IMR-90 (cell line): ENCODE data around the gene SAFB2. TPM values are rescaled to one million over a fixed set of nuclear protein-coding genes. Genes with fewer than 3 reads are reported as not detected.

Experiments
- ATAC-seq: fragments of 200-7000 bp; cut with Tn5 transposase; 2 replicates; pipeline ENCODE4 v1.9.1; 2020; ENCODE audit warnings: low read depth, mild to moderate bottlenecking, moderate library complexity
- BruUV-seq: library from RNA; stranded (reverse); fragments of 400-500 nt; replicated peaks from 2 replicates; lab custom pipeline; 2021; lab: Mats Ljungman, UMichigan
- CTCF ChIA-PET: fragments of 300-600 bp; formaldehyde crosslinking; extraction: SDS; loops from one replicate; lab custom pipeline; 2021; ENCODE audit warnings: antibody characterized with exemption; lab: Yijun Ruan, JAX
- POLR2A ChIA-PET: fragments of 300-600 bp; sonication (Branson Sonifier 250); formaldehyde crosslinking; loops from one replicate; lab custom pipeline; 2022; ENCODE audit warnings: antibody characterized with exemption; ENCODE audit not compliant: unreplicated experiment; lab: Charles Lee
- DNase-seq: peaks from one replicate; pipeline ENCODE4 v3.0.0; 2013
- H2AFZ ChIP-seq: replicated peaks from 2 replicates; pipeline ENCODE3; 2013; ENCODE audit warnings: low read length, mild to moderate bottlenecking; ENCODE audit not compliant: poor library complexity
- H2AK5ac ChIP-seq: 2 replicates; pipeline ENCODE4 v1.6.1; 2013; ENCODE audit warnings: low read depth, low read length, inconsistent platforms
- H2AK9ac ChIP-seq: replicated peaks from 2 replicates; pipeline ENCODE3; 2013; ENCODE audit warnings: mild to moderate bottlenecking, low read depth, low read length, moderate library complexity; ENCODE audit not compliant: poor library complexity
- H2BK120ac ChIP-seq: 2 replicates; pipeline ENCODE4 v1.6.1; 2013; ENCODE audit warnings: low read depth, low read length, inconsistent platforms
- H2BK15ac ChIP-seq: 3 replicates; pipeline ENCODE4 v1.6.1; 2013; ENCODE audit warnings: low read depth, low read length, inconsistent platforms
- H2BK20ac ChIP-seq: 2 replicates; pipeline ENCODE4 v1.6.1; 2013; ENCODE audit warnings: low read depth, mild to moderate bottlenecking, inconsistent platforms, low read length, moderate library complexity
- H2BK5ac ChIP-seq: 2 replicates; pipeline ENCODE4 v1.6.1; 2013; ENCODE audit warnings: mild to moderate bottlenecking, low read depth, low read length, inconsistent platforms; ENCODE audit not compliant: poor library complexity, severe bottlenecking
- H3K14ac ChIP-seq: replicated peaks from 2 replicates; pipeline ENCODE4 v1.6.1; 2013; ENCODE audit warnings: low read depth, low read length, inconsistent platforms
- H3K18ac ChIP-seq: 2 replicates; pipeline ENCODE4 v1.6.1; 2013; ENCODE audit warnings: low read depth, low read length, control low read depth
- H3K23ac ChIP-seq: 2 replicates; pipeline ENCODE4 v1.6.1; 2013; ENCODE audit warnings: low read depth, low read length, inconsistent platforms
- H3K27ac ChIP-seq: 2 replicates; pipeline ENCODE4 v1.5.1; 2013; ENCODE audit warnings: mild to moderate bottlenecking, control low read depth, low read length; ENCODE audit not compliant: insufficient read depth
- H3K27me3 ChIP-seq: 2 replicates; pipeline ENCODE4 v1.6.1; 2013; ENCODE audit warnings: low read length; ENCODE audit not compliant: control insufficient read depth, insufficient read depth
- H3K36me3 ChIP-seq: 2 replicates; pipeline ENCODE4 v1.6.1; 2013; ENCODE audit warnings: low read length, mixed read lengths; ENCODE audit not compliant: control insufficient read depth, insufficient read depth
- H3K4ac ChIP-seq: 2 replicates; pipeline ENCODE4 v1.6.1; 2013; ENCODE audit warnings: low read depth, low read length, inconsistent platforms
- H3K4me1 ChIP-seq: 2 replicates; pipeline ENCODE4 v1.6.1; 2013; ENCODE audit warnings: low read length, mixed read lengths; ENCODE audit not compliant: control insufficient read depth, insufficient read depth
- H3K4me2 ChIP-seq: 2 replicates; pipeline ENCODE4 v1.6.1; 2013; ENCODE audit warnings: low read depth, mild to moderate bottlenecking, control low read depth, low read length, moderate library complexity
- H3K4me3 ChIP-seq: 2 replicates; pipeline ENCODE4 v1.5.1; 2013; ENCODE audit warnings: low read depth, mild to moderate bottlenecking, control low read depth, low read length, moderate library complexity; ENCODE audit not compliant: insufficient read depth
- H3K56ac ChIP-seq: 2 replicates; pipeline ENCODE4 v1.6.1; 2013; ENCODE audit warnings: low read length, inconsistent platforms; ENCODE audit not compliant: insufficient read depth; ENCODE audit errors: extremely low read depth
- H3K79me1 ChIP-seq, 2 experiments: 2 replicates each; pipeline ENCODE4 v1.6.1; 2013; ENCODE audit warnings: low read length in 2 of 2, inconsistent platforms in 1 of 2, low read depth in 1 of 2
- H3K9ac ChIP-seq: 2 replicates; pipeline ENCODE4 v1.6.1; 2013; ENCODE audit warnings: low read depth, low read length, control low read depth
- H3K9me1 ChIP-seq: 2 replicates; pipeline ENCODE4 v1.6.1; 2013; ENCODE audit warnings: low read length, inconsistent platforms; ENCODE audit not compliant: insufficient read depth
- H3K9me3 ChIP-seq: 2 replicates; pipeline ENCODE4 v1.6.1; 2013; ENCODE audit warnings: low read length; ENCODE audit not compliant: control insufficient read depth, insufficient read depth
- H4K20me1 ChIP-seq: 2 replicates; pipeline ENCODE4 v1.6.1; 2013; ENCODE audit warnings: low read length, inconsistent platforms; ENCODE audit not compliant: insufficient read depth
- H4K5ac ChIP-seq: 2 replicates; pipeline ENCODE4 v1.6.1; 2013; ENCODE audit warnings: mild to moderate bottlenecking, low read depth, low read length, control low read depth
- H4K8ac ChIP-seq, 2 experiments: 2 replicates each; pipeline ENCODE4 v1.6.1; 2013; ENCODE audit warnings: low read depth in 2 of 2, low read length in 2 of 2, control low read depth in 1 of 2, inconsistent platforms in 1 of 2
- H4K91ac ChIP-seq: 2 replicates; pipeline ENCODE4 v1.6.1; 2013; ENCODE audit warnings: low read depth, low read length, inconsistent platforms; ENCODE audit not compliant: insufficient read depth
- BHLHE40 ChIP-seq: fragments of 150-350 bp; IDR thresholded peaks from 2 replicates; pipeline ENCODE4 v1.6.1; 2016; ENCODE audit warnings: mild to moderate bottlenecking, low read depth, low read length
- CEBPB ChIP-seq: IDR thresholded peaks from 2 replicates; pipeline ENCODE4 v1.6.1; 2012; ENCODE audit warnings: low read depth, low read length, improper control_type of control experiment
- CHD1 ChIP-seq: IDR thresholded peaks from 2 replicates; pipeline ENCODE4 v1.6.1; 2012; ENCODE audit warnings: low read depth, low read length, improper control_type of control experiment
- CTCF ChIP-seq: conservative IDR thresholded peaks from 2 replicates; pipeline ENCODE4 v1.5.1; 2012; ENCODE audit warnings: mild to moderate bottlenecking, low read depth, low read length, improper control_type of control experiment
- FOS ChIP-seq: fragments of 150-350 bp; IDR thresholded peaks from 2 replicates; pipeline ENCODE4 v1.6.1; 2016; ENCODE audit warnings: low read depth, low read length
- MAFK ChIP-seq: IDR thresholded peaks from 2 replicates; pipeline ENCODE4 v1.6.1; 2012; ENCODE audit warnings: low read depth, low read length, improper control_type of control experiment
- NFE2L2 ChIP-seq: fragments of 150-350 bp; IDR thresholded peaks from 2 replicates; pipeline ENCODE4 v1.6.1; 2016; ENCODE audit warnings: low read depth, mild to moderate bottlenecking, low read length
- POLR2A ChIP-seq: IDR thresholded peaks from 2 replicates; pipeline ENCODE4 v1.6.1; 2012; ENCODE audit warnings: mild to moderate bottlenecking, low read depth, low read length
- RAD21 ChIP-seq: IDR thresholded peaks from 2 replicates; pipeline ENCODE4 v1.6.1; 2012; ENCODE audit warnings: low read length, improper control_type of control experiment
- RCOR1 ChIP-seq: IDR thresholded peaks from 2 replicates; pipeline ENCODE4 v1.6.1; 2012; ENCODE audit warnings: mild to moderate bottlenecking, low read length, improper control_type of control experiment; ENCODE audit not compliant: insufficient replicate concordance
- RFX5 ChIP-seq: IDR thresholded peaks from 2 replicates; pipeline ENCODE4 v1.8.0; 2012; ENCODE audit warnings: low read depth, mild to moderate bottlenecking, low read length, moderate library complexity
- WGBS, 2 experiments: methylation state at CpG; one replicate each; pipeline versions ENCODE4 v1.1.5 to v1.1.7; 2013; ENCODE audit warnings: missing lambda C conversion rate in 2 of 2; ENCODE audit not compliant: insufficient read length in 1 of 2; ENCODE audit errors: extremely low coverage in 2 of 2; 5-methylcytosine and 5-hydroxymethylcytosine counted together
- dilution Hi-C: fragments of 300-500 bp; cut with HindIII; formaldehyde crosslinking; loops from one replicate; pipeline ENCODE4 v1.14.3; 2018; ENCODE audit warnings: low sequenced_read_pairs; ENCODE audit not compliant: unreplicated experiment
- in situ Hi-C: fragments of 300-500 bp; cut with MboI; formaldehyde crosslinking; loops from 3 replicates; pipeline ENCODE4 v1.14.3; 2019; ENCODE audit warnings: low sequenced_read_pairs, inconsistent platforms, mixed read lengths
- intact Hi-C: fragments of 100-400 bp; cut with micrococcal nuclease; formaldehyde crosslinking; loops from 2 replicates; pipeline ENCODE4 v1.10.0; 2022
- polyA plus RNA-seq, 3 experiments: library from polyadenylated mRNA; depleted of rRNA; stranded (reverse); fragments of >200 nt; gene quantifications; 2 replicates each; pipeline ENCODE4 v1.2.3, GENCODE V29; 2012; ENCODE audit warnings: low replicate concordance in 1 of 3
- total RNA-seq: library from RNA; depleted of rRNA; stranded (reverse); fragments of >200 nt; gene quantifications from 2 replicates; pipeline ENCODE4 v1.2.3, GENCODE V29; 2012
- TF ChIP-seq, protein P1 (sequence below): fragments of 150-350 bp; IDR thresholded peaks from 2 replicates; pipeline ENCODE4 v1.6.1; 2017; ENCODE audit warnings: mild to moderate bottlenecking, antibody characterized with exemption, low read length, low read depth
- TF ChIP-seq, protein P2 (sequence below): fragments of 150-350 bp; IDR thresholded peaks from 2 replicates; pipeline ENCODE4 v1.6.1; 2016; ENCODE audit warnings: low read depth, mild to moderate bottlenecking, low read length, moderate library complexity, borderline replicate concordance

The SAFB2 gene
- total and polyA plus RNA-seq, 2 of the 4 experiments (the other 2 are of a cell fraction) = 11.8 to 26.2 TPM

DNA sequence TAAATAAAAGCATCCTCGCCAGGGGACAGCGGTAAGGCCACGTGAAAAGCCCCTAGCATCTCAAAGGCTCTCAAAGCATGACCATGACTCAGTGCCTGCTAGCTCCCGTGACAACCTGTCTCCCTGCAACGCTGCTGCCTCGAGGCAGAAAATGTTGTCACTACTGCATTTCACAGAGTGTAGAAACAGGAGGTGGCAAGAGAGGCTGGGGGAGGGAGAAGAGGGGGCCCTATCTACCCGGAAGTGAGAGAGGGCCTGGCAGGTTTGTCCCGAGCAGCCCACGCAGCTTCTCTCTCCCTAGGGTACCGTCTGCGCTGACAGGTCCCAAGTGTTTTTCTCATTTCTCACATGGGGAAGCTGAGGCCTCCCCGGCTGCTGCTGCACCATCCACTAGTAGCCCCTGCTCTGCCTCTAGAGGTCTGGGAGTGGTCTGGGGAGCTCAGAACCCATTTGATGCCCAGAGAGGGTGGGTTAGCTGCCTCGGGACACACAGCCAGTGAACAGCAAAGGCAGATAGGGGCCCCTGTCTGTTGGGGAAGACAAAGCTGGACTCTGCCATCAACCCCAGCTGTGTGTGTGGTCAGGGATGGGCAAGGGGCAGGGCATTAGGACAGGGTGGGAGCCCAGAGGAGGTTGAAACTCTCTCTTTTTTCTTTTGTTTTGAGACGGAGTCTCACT, 58.5 kb downstream of the SAFB2 start:
- CTCF ChIA-PET = no interaction called here

More for the DNA sequence above, 58.5 kb downstream of the SAFB2 start:
- Histone ChIP-seq H3K18ac (no peak overlapping the region), H2BK15ac (no peak overlapping the region), H2AFZ (no peak overlapping the region), H3K27me3 (peaks cover 51% of the 10 kb centered on the region), H3K14ac (no peak overlapping the region), H3K9ac (no peak overlapping the region), H3K4me3 (no peak overlapping the region), H3K56ac (no peak overlapping the region), H3K4me1 (peaks cover 2% of the 10 kb centered on the region; the same call in 1 of the 2 replicates), H3K4me2 (no peak overlapping the region), H2BK120ac (no peak overlapping the region), H4K91ac (no peak overlapping the region), H4K8ac (no peak overlapping the region), H4K20me1 (no peaks in the 10 kb centered on the region), H3K79me1 (no peaks in the 10 kb centered on the region), H3K27ac (no peak overlapping the region), H3K23ac (no peak overlapping the region), H3K9me3 (peaks cover 10% of the 10 kb centered on the region; the same call in 1 of the 2 replicates), H2AK5ac (no peak overlapping the region), H4K5ac (no peak overlapping the region), H2BK20ac (no peak overlapping the region), H3K9me1 (no peaks in the 10 kb centered on the region), H2AK9ac (no peak overlapping the region), H3K4ac (no peak overlapping the region), H3K36me3 (no peaks in the 10 kb centered on the region), H2BK5ac (no peak overlapping the region)
- in situ Hi-C loops (no loop called here), dilution Hi-C loops (no loop called here), intact Hi-C loops (no loop called here)
- BruUV-seq = no TSS peak
- WGBS, 2 experiments = no CpG with 5 or more reads among the region's 14 CpGs
- peak; percentile 48 for ATAC-seq
- POLR2A ChIA-PET = no interaction called here
- DNase-seq = peak; percentile 37
- TF ChIP-seq FOS = no peak
- TF ChIP-seq RFX5 = no peak
- no peak for TF ChIP-seq NFE2L2
- no peak for TF ChIP-seq CTCF
- no peak for TF ChIP-seq CHD1
- TF ChIP-seq, protein P1, sequence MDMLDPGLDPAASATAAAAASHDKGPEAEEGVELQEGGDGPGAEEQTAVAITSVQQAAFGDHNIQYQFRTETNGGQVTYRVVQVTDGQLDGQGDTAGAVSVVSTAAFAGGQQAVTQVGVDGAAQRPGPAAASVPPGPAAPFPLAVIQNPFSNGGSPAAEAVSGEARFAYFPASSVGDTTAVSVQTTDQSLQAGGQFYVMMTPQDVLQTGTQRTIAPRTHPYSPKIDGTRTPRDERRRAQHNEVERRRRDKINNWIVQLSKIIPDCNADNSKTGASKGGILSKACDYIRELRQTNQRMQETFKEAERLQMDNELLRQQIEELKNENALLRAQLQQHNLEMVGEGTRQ = 0 out of 2 replicates have a peak, but pooled peaks have one; percentile 5
- no peak for TF ChIP-seq RAD21
- TF ChIP-seq MAFK = no peak
- peak; percentile 71; the same call in 1 of the 2 replicates for TF ChIP-seq BHLHE40
- no peak for TF ChIP-seq CEBPB
- no peak for TF ChIP-seq POLR2A
- TF ChIP-seq, protein P2, sequence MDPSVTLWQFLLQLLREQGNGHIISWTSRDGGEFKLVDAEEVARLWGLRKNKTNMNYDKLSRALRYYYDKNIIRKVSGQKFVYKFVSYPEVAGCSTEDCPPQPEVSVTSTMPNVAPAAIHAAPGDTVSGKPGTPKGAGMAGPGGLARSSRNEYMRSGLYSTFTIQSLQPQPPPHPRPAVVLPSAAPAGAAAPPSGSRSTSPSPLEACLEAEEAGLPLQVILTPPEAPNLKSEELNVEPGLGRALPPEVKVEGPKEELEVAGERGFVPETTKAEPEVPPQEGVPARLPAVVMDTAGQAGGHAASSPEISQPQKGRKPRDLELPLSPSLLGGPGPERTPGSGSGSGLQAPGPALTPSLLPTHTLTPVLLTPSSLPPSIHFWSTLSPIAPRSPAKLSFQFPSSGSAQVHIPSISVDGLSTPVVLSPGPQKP = no peak
- no peak for TF ChIP-seq RCOR1
